Upper lobe of right lung (tissue), 1 donor: Measurements from ENCODE around the gene TEKT5. TPM values are rescaled to one million over a fixed set of nuclear protein-coding genes. Genes with fewer than 3 reads are reported as not detected.

Experiments used
- ATAC-seq: fragments of 200-7000 bp; cut with Tn5 transposase; one replicate; pipeline ENCODE4 v1.9.1; 2020; ENCODE audit warnings: mild to moderate bottlenecking, moderate library complexity
- DNase-seq: peaks from one replicate; pipeline ENCODE4 v3.0.0-alpha.2; 2020
- H3K27ac ChIP-seq: fragments of 200-600 bp; one replicate; pipeline ENCODE4 v1.8.0; 2022
- H3K27me3 ChIP-seq: fragments of 200-600 bp; one replicate; pipeline ENCODE4 v1.8.0; 2022; ENCODE audit warnings: mild to moderate bottlenecking
- H3K36me3 ChIP-seq: fragments of 200-600 bp; one replicate; pipeline ENCODE4 v1.8.0; 2022
- H3K4me1 ChIP-seq: fragments of 200-600 bp; one replicate; pipeline ENCODE4 v1.8.0; 2022
- H3K4me3 ChIP-seq: fragments of 200-600 bp; one replicate; pipeline ENCODE4 v1.8.0; 2022; ENCODE audit warnings: mild to moderate bottlenecking
- H3K9me3 ChIP-seq: fragments of 200-600 bp; one replicate; pipeline ENCODE4 v1.8.0; 2022
- intact Hi-C: fragments of 100-400 bp; cut with DNase I; formaldehyde crosslinking; loops from one replicate; pipeline ENCODE4 v1.11.0; 2022
- total RNA-seq: library from RNA; stranded (reverse); fragmentation: NEBNext Ultra II Directional; extraction: Animal tissue kit (Norgen Biotek cat#: 25700); gene quantifications from one replicate; pipeline ENCODE4 v1.2.1, GENCODE V29; 2021
- TF ChIP-seq, protein P1 (sequence below): fragments of 200-600 bp; IDR thresholded peaks from one replicate; pipeline ENCODE4 v1.8.0; 2022; ENCODE audit warnings: antibody characterized with exemption
- donor health status: DM: no; HTN: yes; CAD: no; lungs with severe emphysema.

TEKT5 gene
- total RNA-seq, 1 donor from 2014 or later, result not detected

DNA sequence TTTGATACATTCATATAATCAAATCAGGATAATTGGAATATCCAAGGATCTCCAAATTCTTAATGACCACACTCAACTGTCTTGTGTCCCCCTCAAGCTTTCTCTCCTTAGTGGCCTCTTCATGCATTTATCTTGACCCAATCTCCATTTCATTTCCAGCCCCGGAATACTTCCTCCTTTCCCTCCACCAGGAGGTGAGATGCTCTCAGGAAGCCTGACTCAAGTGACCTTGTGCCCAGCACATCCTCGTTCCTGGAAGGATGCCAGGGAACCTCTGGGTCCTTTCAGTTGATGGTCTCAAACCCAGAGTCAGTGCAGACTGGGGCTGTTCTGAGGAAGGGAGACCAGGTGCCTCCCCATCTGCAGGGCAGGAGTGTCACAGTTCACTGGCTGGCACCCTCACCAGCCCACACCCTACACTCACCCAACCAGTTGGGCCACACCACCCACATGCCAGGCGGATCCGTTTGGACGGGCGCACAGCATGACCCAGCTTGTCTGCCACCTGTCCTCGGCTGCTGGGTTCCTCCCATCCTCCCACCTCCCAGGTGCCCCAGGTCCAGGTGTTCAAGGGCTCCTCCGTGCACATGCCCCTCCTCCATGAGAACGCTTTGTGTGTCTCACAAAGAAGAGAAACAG, 100.3 kb downstream of the TEKT5 start:
- Histone ChIP-seq H3K36me3 (no peaks in the 10 kb centered on the region), H3K4me3 (no peak overlapping the region), H3K27ac (no peak overlapping the region), H3K27me3 (no peaks in the 10 kb centered on the region), H3K4me1 (peaks cover 17% of the 10 kb centered on the region), H3K9me3 (no peaks in the 10 kb centered on the region)
- intact Hi-C loops, result no loop called here
- ATAC-seq, result peak; percentile 85
- TF ChIP-seq, protein P1, sequence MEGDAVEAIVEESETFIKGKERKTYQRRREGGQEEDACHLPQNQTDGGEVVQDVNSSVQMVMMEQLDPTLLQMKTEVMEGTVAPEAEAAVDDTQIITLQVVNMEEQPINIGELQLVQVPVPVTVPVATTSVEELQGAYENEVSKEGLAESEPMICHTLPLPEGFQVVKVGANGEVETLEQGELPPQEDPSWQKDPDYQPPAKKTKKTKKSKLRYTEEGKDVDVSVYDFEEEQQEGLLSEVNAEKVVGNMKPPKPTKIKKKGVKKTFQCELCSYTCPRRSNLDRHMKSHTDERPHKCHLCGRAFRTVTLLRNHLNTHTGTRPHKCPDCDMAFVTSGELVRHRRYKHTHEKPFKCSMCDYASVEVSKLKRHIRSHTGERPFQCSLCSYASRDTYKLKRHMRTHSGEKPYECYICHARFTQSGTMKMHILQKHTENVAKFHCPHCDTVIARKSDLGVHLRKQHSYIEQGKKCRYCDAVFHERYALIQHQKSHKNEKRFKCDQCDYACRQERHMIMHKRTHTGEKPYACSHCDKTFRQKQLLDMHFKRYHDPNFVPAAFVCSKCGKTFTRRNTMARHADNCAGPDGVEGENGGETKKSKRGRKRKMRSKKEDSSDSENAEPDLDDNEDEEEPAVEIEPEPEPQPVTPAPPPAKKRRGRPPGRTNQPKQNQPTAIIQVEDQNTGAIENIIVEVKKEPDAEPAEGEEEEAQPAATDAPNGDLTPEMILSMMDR, result no peak
- peak; percentile 83 for DNase-seq

DNA sequence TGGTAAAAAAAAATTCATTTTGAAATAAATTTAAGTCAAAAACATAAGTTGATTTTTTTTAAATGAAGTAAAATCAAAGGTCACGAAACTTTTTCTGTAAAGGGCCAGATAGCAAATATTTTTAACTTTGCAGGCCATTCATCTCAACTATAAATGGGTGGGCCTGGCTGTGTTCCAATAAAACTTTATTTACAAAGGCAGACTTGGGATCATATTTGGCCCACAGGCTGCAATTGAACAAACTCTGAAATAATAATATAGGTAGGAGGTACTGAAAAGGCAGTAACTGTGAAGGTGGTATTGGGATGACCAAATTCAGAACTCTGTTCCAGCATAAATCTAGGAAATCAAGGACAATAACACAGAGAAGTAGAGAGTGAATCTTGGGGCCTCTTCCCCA, 102.1 kb downstream of the TEKT5 start:
- Histone ChIP-seq H3K27me3 (no peaks in the 10 kb centered on the region), H3K27ac (no peak overlapping the region), H3K4me1 (no peaks in the 10 kb centered on the region), H3K4me3 (no peak overlapping the region), H3K36me3 (no peaks in the 10 kb centered on the region), H3K9me3 (no peaks in the 10 kb centered on the region)
- TF ChIP-seq, protein P1, result no peak
- DNase-seq, result no peak
- ATAC-seq, result no peak
- intact Hi-C loops, result no loop called here

GRCh38 chr16:10590342-10590741, 104.4 kb downstream of the TEKT5 start:
- TF ChIP-seq, protein P1, result no peak
- intact Hi-C loops, result no loop called here
- ATAC-seq (peak; percentile 57), DNase-seq (no peak)
- no peak overlapping the region for H3K4me3 ChIP-seq
- H3K27me3 ChIP-seq, result no peaks in the 10 kb centered on the region
- no peak overlapping the region for H3K27ac ChIP-seq
- H3K9me3 ChIP-seq, result no peaks in the 10 kb centered on the region
- no peaks in the 10 kb centered on the region for H3K4me1 ChIP-seq
- H3K36me3 ChIP-seq, result no peaks in the 10 kb centered on the region

DNA sequence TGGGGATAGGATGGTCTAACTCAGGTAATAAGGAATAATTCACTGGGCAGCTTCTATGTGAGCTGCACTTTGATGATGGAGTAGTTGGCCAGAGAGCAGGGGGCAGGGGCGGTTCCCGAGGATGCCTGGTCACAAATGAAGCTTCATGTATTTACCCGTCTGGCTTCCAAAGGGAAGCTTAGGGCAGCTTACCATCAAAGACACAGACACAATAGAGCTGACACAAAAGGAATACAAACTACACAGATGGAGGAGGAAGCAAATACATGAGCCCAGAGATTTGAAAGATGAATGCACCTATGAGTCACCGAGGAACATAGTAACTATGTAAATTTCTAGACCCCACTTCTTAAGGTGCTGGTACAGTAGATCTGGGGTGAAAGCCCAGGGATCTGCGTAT, 105.6 kb downstream of the TEKT5 start:
- DNase-seq (no peak), ATAC-seq (no peak)
- intact Hi-C loops, result no loop called here
- Histone ChIP-seq H3K4me1 (no peaks in the 10 kb centered on the region), H3K27me3 (no peaks in the 10 kb centered on the region), H3K36me3 (no peaks in the 10 kb centered on the region), H3K27ac (no peak overlapping the region), H3K4me3 (no peak overlapping the region), H3K9me3 (no peaks in the 10 kb centered on the region)
- TF ChIP-seq, protein P1, result no peak

- H3K36me3 ChIP-seq, result no peaks in the 10 kb centered on the region
- intact Hi-C loops, result no loop called here
- H3K4me3 ChIP-seq, result no peak overlapping the region
- no peaks in the 10 kb centered on the region for H3K9me3 ChIP-seq
- ATAC-seq (no peak), DNase-seq (no peak)
- no peaks in the 10 kb centered on the region for H3K4me1 ChIP-seq
- no peaks in the 10 kb centered on the region for H3K27me3 ChIP-seq
- H3K27ac ChIP-seq, result no peak overlapping the region
- TF ChIP-seq, protein P1, result no peak
Observed at GRCh38 chr16:10587622-10588021, 107.1 kb downstream of the TEKT5 start.

- DNase-seq, result no peak
- no peak for ATAC-seq
- H3K4me1 ChIP-seq, result peaks cover 5% of the 10 kb centered on the region
- TF ChIP-seq, protein P1, result no peak
- no peak overlapping the region for H3K4me3 ChIP-seq
- no peaks in the 10 kb centered on the region for H3K36me3 ChIP-seq
- intact Hi-C loops, result no loop called here
- H3K9me3 ChIP-seq, result no peaks in the 10 kb centered on the region
- H3K27me3 ChIP-seq, result no peaks in the 10 kb centered on the region
- H3K27ac ChIP-seq, result no peak overlapping the region
Observed at GRCh38 chr16:10584981-10585438, 109.7 kb downstream of the TEKT5 start.
